Osteocyte (in vitro differentiated cells): ENCODE data around the gene EFCAB8. TPM values are rescaled to one million over a fixed set of nuclear protein-coding genes. Genes with fewer than 3 reads are reported as not detected.

Experiments
- DNase-seq: peaks from one replicate; pipeline ENCODE4 v3.0.0; 2021; ENCODE audit warnings: mixed read lengths; ENCODE audit not compliant: unreplicated experiment; ENCODE audit errors: extremely low spot score
- H3K27ac Mint-ChIP-seq: one replicate; pipeline ENCODE4 v1.8.0; 2021; ENCODE audit warnings: mild to moderate bottlenecking, mixed read lengths; ENCODE audit not compliant: unreplicated experiment
- H3K27me3 Mint-ChIP-seq: one replicate; pipeline ENCODE4 v1.8.0; 2021; ENCODE audit warnings: mixed read lengths; ENCODE audit not compliant: unreplicated experiment
- H3K36me3 Mint-ChIP-seq: one replicate; pipeline ENCODE4 v1.8.0; 2021; ENCODE audit warnings: mixed read lengths; ENCODE audit not compliant: unreplicated experiment
- H3K4me1 Mint-ChIP-seq: one replicate; pipeline ENCODE4 v1.8.0; 2021; ENCODE audit warnings: mixed read lengths; ENCODE audit not compliant: unreplicated experiment
- H3K4me3 Mint-ChIP-seq: one replicate; pipeline ENCODE4 v1.8.0; 2021; ENCODE audit warnings: mild to moderate bottlenecking, moderate library complexity, mixed read lengths; ENCODE audit not compliant: unreplicated experiment
- H3K9me3 Mint-ChIP-seq: one replicate; pipeline ENCODE4 v1.8.0; 2021; ENCODE audit warnings: mixed read lengths; ENCODE audit not compliant: unreplicated experiment
- CTCF ChIP-seq: fragments of 200-600 bp; sonication (generic); IDR thresholded peaks from 2 replicates; pipeline ENCODE4 v1.5.0; 2021; ENCODE audit warnings: antibody characterized with exemption, mild to moderate bottlenecking, moderate library complexity
- total RNA-seq: library from RNA; stranded (reverse); gene quantifications from 2 replicates; pipeline ENCODE4 v1.2.1, GENCODE V29; 2021

EFCAB8 gene
- total RNA-seq, 1 donor from 2014 or later, result 0.64 TPM

DNA sequence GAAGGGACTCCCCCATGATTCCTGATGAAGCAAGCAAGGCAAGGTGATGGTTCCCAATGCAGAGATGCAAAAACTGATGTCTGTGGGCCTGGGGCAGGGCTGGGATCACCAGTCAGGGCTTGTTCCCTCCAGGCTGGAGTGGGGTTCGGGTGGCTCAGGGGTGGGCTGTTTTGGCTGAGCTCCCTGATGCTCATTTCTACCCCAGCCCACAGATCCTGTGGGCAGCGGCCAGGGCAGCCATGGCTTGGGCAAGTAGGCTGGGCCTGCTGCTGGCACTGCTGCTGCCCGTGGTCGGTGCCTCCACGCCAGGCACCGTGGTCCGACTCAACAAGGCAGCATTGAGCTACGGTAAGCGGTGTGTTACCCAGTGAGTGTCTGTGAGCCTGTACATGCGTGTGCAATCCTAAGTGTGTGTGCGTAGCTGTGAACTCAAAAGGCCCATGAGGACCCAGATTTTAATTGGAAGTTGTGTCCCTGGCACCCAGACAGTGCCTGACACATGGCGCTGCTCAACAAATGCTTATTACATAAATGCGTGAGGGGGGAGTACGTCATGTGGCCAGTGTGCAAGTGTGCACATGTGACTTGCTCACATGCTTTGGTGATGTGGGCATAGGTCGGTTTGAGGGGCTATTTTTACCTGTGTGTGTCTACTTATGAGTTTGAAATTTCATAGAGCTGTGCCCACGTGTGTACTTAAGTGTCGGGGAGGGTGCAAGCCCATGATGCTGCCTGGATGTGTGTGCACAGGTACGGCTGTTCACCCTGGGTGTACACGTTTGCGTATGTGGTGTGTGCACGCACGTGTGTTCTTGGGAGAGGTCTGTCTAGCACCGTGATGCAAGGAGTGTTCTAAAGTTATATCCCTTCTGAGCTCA, 149.9 kb downstream of the EFCAB8 start:
- Mint-ChIP-seq H3K4me1 (no peaks in the 10 kb centered on the region), H3K4me3 (no peak overlapping the region), H3K36me3 (no peaks in the 10 kb centered on the region), H3K9me3 (peaks cover 5% of the 10 kb centered on the region), H3K27me3 (peaks cover 2% of the 10 kb centered on the region), H3K27ac (no peak overlapping the region)
- no peak for DNase-seq
- no peak for TF ChIP-seq CTCF

DNA sequence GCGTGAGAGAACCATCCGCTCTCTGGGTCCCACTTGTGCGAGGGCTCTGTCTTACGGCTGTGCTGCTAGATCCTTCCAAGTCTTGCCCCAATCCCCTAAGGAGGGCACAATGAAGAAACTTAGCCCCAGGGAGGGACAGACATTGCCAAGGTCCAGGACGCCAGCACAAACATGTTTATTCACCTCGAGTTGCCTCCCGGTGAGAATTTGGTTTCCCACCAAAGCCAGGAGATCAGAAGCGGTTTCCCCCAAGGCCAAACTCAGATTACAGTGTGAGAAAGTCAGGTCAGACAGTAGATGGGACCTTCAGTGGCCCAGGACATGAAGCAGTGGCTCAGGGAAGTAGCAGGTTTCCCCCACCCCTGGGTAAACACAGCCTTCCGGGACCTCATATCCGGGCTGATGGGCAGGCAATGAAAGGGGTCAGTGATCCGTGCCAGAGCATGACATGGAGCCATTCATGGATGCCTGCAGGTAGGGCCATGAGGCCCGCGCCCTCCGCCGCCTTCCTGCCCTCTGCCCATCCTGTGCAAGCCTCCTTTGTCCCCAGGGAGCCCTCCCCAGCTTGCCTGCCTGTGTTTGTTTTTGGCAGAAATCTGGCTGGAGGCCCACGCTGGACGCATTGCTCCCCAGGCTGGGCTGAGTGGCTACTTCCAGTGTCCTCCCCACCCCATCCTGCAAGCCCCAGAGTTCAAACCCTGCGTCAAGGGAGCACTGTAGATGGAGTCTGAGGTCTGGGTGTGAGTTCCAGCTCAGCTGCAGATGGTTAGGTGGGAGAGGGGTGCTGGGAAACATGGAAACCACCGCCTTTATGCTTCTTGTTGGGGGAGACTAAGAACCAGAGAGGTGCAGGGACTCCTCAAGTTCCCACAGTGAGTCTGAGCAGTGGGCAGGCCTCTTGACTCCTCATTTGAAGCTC, 150.8 kb downstream of the EFCAB8 start:
- H3K9me3 Mint-ChIP-seq, result peaks cover 5% of the 10 kb centered on the region
- DNase-seq, result no peak
- H3K4me1 Mint-ChIP-seq, result no peaks in the 10 kb centered on the region
- no peak for TF ChIP-seq CTCF
- no peak overlapping the region for H3K4me3 Mint-ChIP-seq
- no peak overlapping the region for H3K27ac Mint-ChIP-seq
- no peaks in the 10 kb centered on the region for H3K36me3 Mint-ChIP-seq
- H3K27me3 Mint-ChIP-seq, result peaks cover 2% of the 10 kb centered on the region

GRCh38 chr20:33010133-33010504, 151.4 kb downstream of the EFCAB8 start:
- Mint-ChIP-seq H3K36me3 (no peaks in the 10 kb centered on the region), H3K4me3 (no peak overlapping the region), H3K27me3 (peaks cover 2% of the 10 kb centered on the region), H3K9me3 (peaks cover 4% of the 10 kb centered on the region), H3K4me1 (no peaks in the 10 kb centered on the region), H3K27ac (no peak overlapping the region)
- no peak for DNase-seq
- TF ChIP-seq CTCF, result no peak

GRCh38 chr20:33010674-33011449, 152.1 kb downstream of the EFCAB8 start:
- no peak overlapping the region for H3K27ac Mint-ChIP-seq
- H3K36me3 Mint-ChIP-seq, result no peaks in the 10 kb centered on the region
- DNase-seq, result no peak
- no peaks in the 10 kb centered on the region for H3K9me3 Mint-ChIP-seq
- H3K4me1 Mint-ChIP-seq, result no peaks in the 10 kb centered on the region
- no peak overlapping the region for H3K4me3 Mint-ChIP-seq
- no peak for TF ChIP-seq CTCF
- H3K27me3 Mint-ChIP-seq, result peaks cover 2% of the 10 kb centered on the region

Other genes starting within 250 kb of the EFCAB8 start
- not detected in 2 replicates for gene C20orf203, start 185.0 kb upstream of the EFCAB8 start, total RNA-seq
- 48.1 and 58.1 TPM in 2 replicates for gene COMMD7, start 115.5 kb upstream of the EFCAB8 start, total RNA-seq
- 2.9 TPM in 2 replicates for gene DNMT3B, start 96.5 kb upstream of the EFCAB8 start, total RNA-seq
- 92.8 and 94.8 TPM in 2 replicates for gene MAPRE1, start 39.0 kb upstream of the EFCAB8 start, total RNA-seq
- gene SUN5, start 145.5 kb downstream of the EFCAB8 start, total RNA-seq, result not detected in 2 replicates
- gene BPIFB2, start 148.8 kb downstream of the EFCAB8 start, total RNA-seq, result not detected in 2 replicates
- gene BPIFB6, start 172.7 kb downstream of the EFCAB8 start, total RNA-seq, result not detected in 2 replicates
- not detected in 2 replicates for gene BPIFB3, start 195.0 kb downstream of the EFCAB8 start, total RNA-seq
- not detected in 2 replicates for gene BPIFB4, start 220.7 kb downstream of the EFCAB8 start, total RNA-seq